ENCODE results near the gene ADAMTS6.

Gene ADAMTS6

DNA sequence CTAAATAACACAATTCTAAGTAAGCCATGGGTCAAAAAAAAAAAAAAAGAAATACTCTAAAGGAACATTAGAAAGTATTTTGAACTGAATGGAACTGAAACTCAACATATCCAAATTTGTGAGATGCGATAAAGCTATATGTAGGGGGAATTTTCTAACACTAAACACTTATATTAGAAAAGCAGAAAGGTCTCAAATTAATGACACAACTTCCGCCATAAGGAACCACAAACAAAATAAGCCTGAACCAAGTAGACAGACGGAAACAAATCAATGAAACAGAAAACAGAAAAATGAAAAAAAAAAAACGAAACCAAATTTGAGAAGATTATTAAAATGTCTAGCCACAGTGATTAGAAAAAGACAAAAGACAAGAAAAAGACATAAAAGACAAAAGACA lies 39.9 kb downstream of the ADAMTS6 start:
- H3K4me1 Mint-ChIP-seq, result peaks cover 6% of the 10 kb centered on the region
- H3K36me3 Mint-ChIP-seq (ENCODE audit: low read depth), result peaks cover 31% of the 10 kb centered on the region
- TF ChIP-seq, protein P1, sequence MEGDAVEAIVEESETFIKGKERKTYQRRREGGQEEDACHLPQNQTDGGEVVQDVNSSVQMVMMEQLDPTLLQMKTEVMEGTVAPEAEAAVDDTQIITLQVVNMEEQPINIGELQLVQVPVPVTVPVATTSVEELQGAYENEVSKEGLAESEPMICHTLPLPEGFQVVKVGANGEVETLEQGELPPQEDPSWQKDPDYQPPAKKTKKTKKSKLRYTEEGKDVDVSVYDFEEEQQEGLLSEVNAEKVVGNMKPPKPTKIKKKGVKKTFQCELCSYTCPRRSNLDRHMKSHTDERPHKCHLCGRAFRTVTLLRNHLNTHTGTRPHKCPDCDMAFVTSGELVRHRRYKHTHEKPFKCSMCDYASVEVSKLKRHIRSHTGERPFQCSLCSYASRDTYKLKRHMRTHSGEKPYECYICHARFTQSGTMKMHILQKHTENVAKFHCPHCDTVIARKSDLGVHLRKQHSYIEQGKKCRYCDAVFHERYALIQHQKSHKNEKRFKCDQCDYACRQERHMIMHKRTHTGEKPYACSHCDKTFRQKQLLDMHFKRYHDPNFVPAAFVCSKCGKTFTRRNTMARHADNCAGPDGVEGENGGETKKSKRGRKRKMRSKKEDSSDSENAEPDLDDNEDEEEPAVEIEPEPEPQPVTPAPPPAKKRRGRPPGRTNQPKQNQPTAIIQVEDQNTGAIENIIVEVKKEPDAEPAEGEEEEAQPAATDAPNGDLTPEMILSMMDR (IDR thresholded peaks at IDR 0.05), result no peak
- H3K27me3 Mint-ChIP-seq (ENCODE audit: low read depth, poor library complexity), result no peaks in the 10 kb centered on the region
- H3K4me3 Mint-ChIP-seq, result no peak overlapping the region
- peaks cover 7% of the 10 kb centered on the region for H3K9me3 Mint-ChIP-seq
- no peak for DNase-seq
- no peak overlapping the region for H3K27ac Mint-ChIP-seq

DNA sequence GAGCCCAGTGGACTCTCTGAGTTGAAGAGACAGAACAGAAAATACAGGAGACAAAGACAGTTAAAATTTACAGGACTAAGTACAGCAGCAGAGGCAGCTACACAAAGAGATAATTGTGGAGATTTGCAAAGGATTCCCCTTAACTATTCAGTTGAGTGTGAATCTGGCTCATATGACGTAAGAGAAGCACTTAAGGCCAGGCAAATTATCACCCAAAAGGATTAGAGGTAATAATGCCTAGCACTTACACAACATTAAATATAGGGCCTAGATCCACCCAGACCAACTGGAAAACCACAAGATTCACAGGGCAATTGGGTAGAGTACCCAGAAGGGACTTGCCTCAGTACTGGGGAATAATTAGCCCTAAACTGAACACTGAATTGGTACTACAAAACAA lies 41.3 kb downstream of the ADAMTS6 start:
- Mint-ChIP-seq H3K4me1 (peaks cover 6% of the 10 kb centered on the region), H3K9me3 (peaks cover 8% of the 10 kb centered on the region), H3K4me3 (no peak overlapping the region), H3K27me3 (ENCODE audit: low read depth, poor library complexity) (no peaks in the 10 kb centered on the region), H3K27ac (peak overlapping the region; percentile 7), H3K36me3 (ENCODE audit: low read depth) (peaks cover 34% of the 10 kb centered on the region)
- TF ChIP-seq, protein P1 (IDR thresholded peaks at IDR 0.05), result no peak
- no peak for DNase-seq

DNA sequence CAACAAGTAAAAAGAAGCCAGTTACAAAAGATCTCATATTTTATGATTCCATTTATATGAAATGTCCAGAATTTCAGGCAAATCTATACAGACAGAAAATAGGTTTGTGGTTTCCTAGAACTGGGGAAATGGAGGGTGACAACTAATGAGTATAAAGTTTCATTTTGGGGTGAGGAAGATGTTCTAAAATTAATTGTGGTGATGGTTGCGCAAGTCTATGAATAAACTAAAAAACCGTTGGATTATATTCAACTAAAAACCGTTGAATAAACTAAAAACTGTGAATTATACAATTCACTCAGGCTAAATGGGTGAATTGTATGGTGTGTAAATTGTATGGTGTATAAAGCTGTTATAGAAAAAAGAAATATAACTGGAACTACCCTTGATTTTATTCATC lies 47.6 kb downstream of the ADAMTS6 start:
- Mint-ChIP-seq H3K36me3 (ENCODE audit: low read depth) (peaks cover 21% of the 10 kb centered on the region), H3K4me1 (no peaks in the 10 kb centered on the region), H3K4me3 (no peak overlapping the region), H3K9me3 (peaks cover 8% of the 10 kb centered on the region), H3K27ac (no peak overlapping the region), H3K27me3 (ENCODE audit: low read depth, poor library complexity) (no peaks in the 10 kb centered on the region)
- TF ChIP-seq, protein P1 (IDR thresholded peaks at IDR 0.05), result no peak
- no peak for DNase-seq

DNA sequence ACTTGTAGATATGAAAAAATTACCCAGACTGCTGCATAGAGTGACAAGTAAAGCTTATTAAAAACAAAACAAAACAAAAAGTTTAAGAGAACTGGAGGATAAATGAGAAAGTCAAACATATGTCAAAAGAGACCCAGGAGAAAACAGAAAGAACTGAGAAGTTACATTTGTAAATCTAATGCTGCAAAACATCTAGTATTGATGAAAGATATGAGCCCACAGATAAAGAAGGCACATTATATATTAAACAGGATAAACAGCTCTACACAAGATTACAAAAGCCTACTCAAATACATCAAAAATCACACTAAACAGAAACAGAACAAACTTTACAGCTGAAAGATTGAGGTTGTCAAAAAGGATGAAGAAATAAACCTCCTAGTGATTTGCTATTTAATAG lies 55.1 kb downstream of the ADAMTS6 start:
- Mint-ChIP-seq H3K36me3 (ENCODE audit: low read depth) (peaks cover 49% of the 10 kb centered on the region), H3K27me3 (ENCODE audit: low read depth, poor library complexity) (peaks cover 4% of the 10 kb centered on the region), H3K9me3 (peaks cover 22% of the 10 kb centered on the region), H3K4me1 (no peaks in the 10 kb centered on the region), H3K27ac (no peak overlapping the region), H3K4me3 (no peak overlapping the region)
- DNase-seq, result no peak
- TF ChIP-seq, protein P1 (IDR thresholded peaks at IDR 0.05), result no peak

DNA sequence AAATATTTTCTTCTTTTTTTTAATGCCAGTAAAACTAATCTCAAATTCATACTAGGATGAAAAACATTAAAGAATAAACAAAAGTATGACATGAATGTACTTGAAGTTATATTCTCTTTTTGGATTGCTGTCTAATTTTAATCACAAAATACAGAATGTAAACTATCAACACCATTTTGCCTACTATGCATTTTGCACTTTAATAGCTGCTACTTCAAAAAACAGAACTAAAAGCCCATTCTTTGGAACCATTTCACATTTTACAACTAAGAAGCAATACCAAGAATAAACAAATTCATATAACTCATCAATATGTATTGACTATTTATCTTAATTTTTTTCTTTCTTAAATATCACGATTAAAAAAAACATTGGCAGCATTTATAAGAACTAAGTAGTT lies 58.1 kb downstream of the ADAMTS6 start:
- no peak for DNase-seq
- H3K27me3 Mint-ChIP-seq (ENCODE audit: low read depth, poor library complexity), result peaks cover 4% of the 10 kb centered on the region

DNA sequence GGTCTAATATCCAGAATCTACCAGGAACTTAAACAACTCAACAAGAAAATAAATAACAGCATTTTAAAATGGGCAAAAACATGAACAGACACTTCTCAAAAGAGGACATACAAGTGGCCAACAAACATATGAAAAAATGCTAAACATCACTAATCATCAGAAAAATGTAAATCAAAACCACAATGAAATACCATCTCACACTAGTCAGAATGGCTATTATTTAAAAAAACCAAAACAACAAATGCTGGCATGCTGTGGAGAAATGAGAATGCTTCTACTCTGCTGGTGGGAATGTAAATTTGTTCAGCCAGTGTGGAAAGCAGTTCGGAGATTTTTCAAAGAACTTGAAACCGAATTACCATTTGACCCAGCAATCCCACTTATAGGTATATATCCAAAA lies 63.1 kb downstream of the ADAMTS6 start:
- Mint-ChIP-seq H3K9me3 (peaks cover 67% of the 10 kb centered on the region), H3K27ac (no peak overlapping the region), H3K36me3 (ENCODE audit: low read depth) (peaks cover 75% of the 10 kb centered on the region), H3K4me1 (no peaks in the 10 kb centered on the region), H3K27me3 (ENCODE audit: low read depth, poor library complexity) (peaks cover 7% of the 10 kb centered on the region), H3K4me3 (no peak overlapping the region)
- TF ChIP-seq, protein P1 (IDR thresholded peaks at IDR 0.05), result no peak
- DNase-seq, result no peak

More for the DNA sequence above, 58.1 kb downstream of the ADAMTS6 start:
- H3K4me3 Mint-ChIP-seq, result no peak overlapping the region
- peaks cover 76% of the 10 kb centered on the region for H3K36me3 Mint-ChIP-seq (ENCODE audit: low read depth)
- H3K27ac Mint-ChIP-seq, result no peak overlapping the region
- H3K4me1 Mint-ChIP-seq, result no peaks in the 10 kb centered on the region
- H3K9me3 Mint-ChIP-seq, result peaks cover 53% of the 10 kb centered on the region
- TF ChIP-seq, protein P1 (IDR thresholded peaks at IDR 0.05), result no peak

All from nephron progenitor cell (in vitro differentiated cells).